ENCODE data around the gene WNK3. TPM values are rescaled to one million over a fixed set of nuclear protein-coding genes. Genes with fewer than 3 reads are reported as not detected.
A peak's percentile ranks its signal among the peaks of the same experiment; 100 is the strongest.
"Not testable (repeated sequence)": the region's sequence is repeated elsewhere in the genome, so short reads cannot be mapped to it uniquely, and the experiment has no call there.

Gene WNK3
- total RNA-seq, result 1 to 10 TPM in 3 of 5 donors, under 1 TPM in 1, not detected in 1; 0.58 to 4.0 (median 3.3) TPM
- polyA plus RNA-seq, result under 1 TPM; 0.18 to 0.62 (median 0.31) TPM
- long read RNA-seq, donor 1, result 0 reads
- long read RNA-seq, donor 2, result 0 reads
- long read RNA-seq, donor 3, result 0 reads
- long read RNA-seq, donor 4, result 0 reads
- long read RNA-seq, donor 5, result 0 reads
- long read RNA-seq, donor 6, result 0 reads
- long read RNA-seq, donor 7, result 0 reads
- long read RNA-seq, donor 8, result 0 reads
- long read RNA-seq, donor 9, result 0 reads
- long read RNA-seq, donor 10, result 0 reads

DNA sequence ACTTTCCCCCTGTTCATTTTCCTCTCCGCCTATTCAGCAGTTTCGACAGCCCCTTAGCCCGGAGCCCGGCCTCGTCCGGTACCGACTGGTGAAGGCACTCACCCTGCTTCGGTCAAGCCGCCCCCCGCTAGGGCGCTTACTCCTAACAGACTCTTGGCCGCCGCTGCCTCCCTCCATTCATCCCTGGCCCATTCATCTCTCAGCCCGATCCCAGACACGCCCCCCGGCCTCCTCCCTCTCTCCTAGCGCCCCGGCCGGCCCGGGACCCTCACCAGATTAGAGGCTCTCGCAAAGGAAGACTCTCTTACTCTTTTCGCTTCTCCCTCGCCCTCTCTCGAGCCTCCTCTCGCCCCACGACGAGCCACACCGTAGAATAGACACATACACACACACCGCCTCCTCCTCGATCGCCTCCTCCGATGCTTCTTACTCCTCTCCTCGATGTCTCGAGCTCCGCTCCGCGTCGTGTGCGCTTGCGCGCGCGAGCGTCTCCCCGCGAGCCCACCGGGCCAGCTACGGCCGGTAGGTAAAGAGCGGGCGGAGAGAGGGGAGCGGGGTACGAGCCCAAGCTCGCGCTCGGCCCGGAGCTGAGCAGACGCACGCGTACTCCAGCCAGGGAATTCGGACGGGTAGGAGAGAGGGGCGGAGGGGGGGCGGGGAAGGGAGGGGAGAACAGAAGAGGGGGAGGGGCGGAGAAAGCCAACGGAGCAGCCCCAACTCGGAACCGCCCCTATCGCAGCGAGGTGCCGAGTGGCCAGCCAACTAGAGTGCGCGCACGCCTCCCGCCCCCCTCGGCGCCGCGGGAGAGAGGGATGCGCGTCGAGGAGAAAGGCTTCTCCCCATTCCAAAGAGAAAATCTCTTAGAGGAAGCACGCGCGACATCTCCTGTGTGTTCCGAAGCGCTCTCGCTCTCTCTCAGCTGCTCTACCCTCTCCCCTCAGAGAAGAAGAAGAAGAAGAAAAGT is at the start of gene WNK3:
TSS of gene WNK3 (minus strand) at position 633 of the 964 bp plus-strand sequence.
- WGBS, 5 donors, result 2 to 47% (median 10%) methylated on average over 25 to 87 of the region's 88 CpGs
- TF ChIP-seq, protein P1, sequence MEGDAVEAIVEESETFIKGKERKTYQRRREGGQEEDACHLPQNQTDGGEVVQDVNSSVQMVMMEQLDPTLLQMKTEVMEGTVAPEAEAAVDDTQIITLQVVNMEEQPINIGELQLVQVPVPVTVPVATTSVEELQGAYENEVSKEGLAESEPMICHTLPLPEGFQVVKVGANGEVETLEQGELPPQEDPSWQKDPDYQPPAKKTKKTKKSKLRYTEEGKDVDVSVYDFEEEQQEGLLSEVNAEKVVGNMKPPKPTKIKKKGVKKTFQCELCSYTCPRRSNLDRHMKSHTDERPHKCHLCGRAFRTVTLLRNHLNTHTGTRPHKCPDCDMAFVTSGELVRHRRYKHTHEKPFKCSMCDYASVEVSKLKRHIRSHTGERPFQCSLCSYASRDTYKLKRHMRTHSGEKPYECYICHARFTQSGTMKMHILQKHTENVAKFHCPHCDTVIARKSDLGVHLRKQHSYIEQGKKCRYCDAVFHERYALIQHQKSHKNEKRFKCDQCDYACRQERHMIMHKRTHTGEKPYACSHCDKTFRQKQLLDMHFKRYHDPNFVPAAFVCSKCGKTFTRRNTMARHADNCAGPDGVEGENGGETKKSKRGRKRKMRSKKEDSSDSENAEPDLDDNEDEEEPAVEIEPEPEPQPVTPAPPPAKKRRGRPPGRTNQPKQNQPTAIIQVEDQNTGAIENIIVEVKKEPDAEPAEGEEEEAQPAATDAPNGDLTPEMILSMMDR (IDR thresholded peaks at IDR 0.05), result no peak
- peak in 1 of 3 donors; percentile 32 for TF ChIP-seq POLR2AphosphoS5 (IDR thresholded peaks at IDR 0.05)
- peak within 1 kb of the TSS; percentile 43 to 54 (median 52) for H3K4me3 ChIP-seq

DNA sequence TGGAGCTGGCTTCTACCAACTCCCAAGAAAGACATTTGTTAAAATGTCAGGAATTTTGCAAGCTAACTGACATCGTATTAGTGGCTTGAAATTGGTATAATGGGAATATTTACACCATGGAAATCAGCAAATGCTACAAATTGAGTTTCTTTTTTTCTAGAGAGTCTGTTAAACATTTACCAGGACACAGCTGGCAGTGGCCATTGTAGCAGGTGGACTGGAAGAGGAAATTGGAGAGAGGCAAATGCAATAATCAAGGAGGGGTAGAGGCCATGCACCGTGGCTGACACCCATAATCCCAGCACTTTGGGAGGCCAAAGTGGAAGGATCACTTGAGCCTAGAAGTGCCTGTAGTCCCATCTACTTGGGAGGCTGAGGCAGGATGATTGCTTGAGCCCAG is 49.4 kb upstream of the WNK3 start:
- no peak for DNase-seq
- H3K27ac ChIP-seq, result no peak overlapping the region
- H3K4me3 ChIP-seq, result no peak overlapping the region
- 36 to 49% (median 42%) methylated on average over 2 of the region's 2 CpGs for WGBS, 5 donors
- no peaks in the 10 kb centered on the region for H3K36me3 ChIP-seq
- no peaks in the 10 kb centered on the region for H3K27me3 ChIP-seq
- no peaks in the 10 kb centered on the region for H3K4me1 ChIP-seq
- TF ChIP-seq POLR2A (IDR thresholded peaks at IDR 0.05) (no peak), EP300 (IDR thresholded peaks at IDR 0.05) (no peak), POLR2AphosphoS5 (IDR thresholded peaks at IDR 0.05) (no peak)
- TF ChIP-seq, protein P1 (IDR thresholded peaks at IDR 0.05), result no peak
- H3K9me3 ChIP-seq, result no peaks in the 10 kb centered on the region
- intact Hi-C loops (cut with DNase I; ENCODE audit: low total_unique reads), result no loop called here

More for the DNA sequence above, at the start of gene WNK3:
- intact Hi-C loops (cut with DNase I; ENCODE audit: low total_unique reads), result no loop called here
- DNase-seq, result peak; percentile 63 to 94
- H3K27me3 ChIP-seq, result peaks cover 0 to 33% (median 26%) of the 10 kb centered on the region in 3 donors
- no peaks in the 10 kb centered on the region for H3K36me3 ChIP-seq
- peak within 1 kb of the TSS; percentile 26 to 82 (median 65) for H3K27ac ChIP-seq
- H3K9me3 ChIP-seq, result peaks cover 0 to 15% (median 3%) of the 10 kb centered on the region in 4 donors
- peaks cover 0 to 12% (median 4%) of the 10 kb centered on the region in 4 donors for H3K4me1 ChIP-seq

DNA sequence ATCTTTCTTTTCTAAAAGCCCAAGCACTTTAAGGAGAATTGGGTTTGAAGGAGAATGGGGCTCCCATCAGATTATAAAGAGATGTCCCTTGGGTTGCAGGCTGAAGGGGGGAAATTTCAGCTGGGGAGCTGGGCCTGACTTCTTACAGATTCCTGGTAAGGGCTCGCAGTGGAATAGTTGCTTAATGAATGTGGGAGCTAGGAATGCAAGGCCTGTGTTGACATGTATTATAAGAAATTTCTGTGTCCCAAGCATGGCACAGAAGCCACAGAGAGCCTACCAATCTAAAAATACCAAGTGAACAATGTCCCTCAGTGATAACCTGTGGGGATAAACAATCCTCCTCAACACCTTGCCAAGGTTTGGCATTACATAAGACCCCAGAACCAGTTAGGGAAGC is 39.3 kb upstream of the WNK3 start:
- DNase-seq, result no peak
- Histone ChIP-seq H3K4me3 (no peak overlapping the region), H3K27me3 (no peaks in the 10 kb centered on the region), H3K9me3 (no peaks in the 10 kb centered on the region), H3K27ac (no peak overlapping the region), H3K36me3 (no peaks in the 10 kb centered on the region), H3K4me1 (no peaks in the 10 kb centered on the region)
- TF ChIP-seq POLR2A (IDR thresholded peaks at IDR 0.05), result no peak
- TF ChIP-seq EP300 (IDR thresholded peaks at IDR 0.05), result no peak
- TF ChIP-seq POLR2AphosphoS5 (IDR thresholded peaks at IDR 0.05), result no peak
- TF ChIP-seq, protein P1 (IDR thresholded peaks at IDR 0.05), result no peak
- intact Hi-C loops (cut with DNase I; ENCODE audit: low total_unique reads), result no loop called here
- 69 to 84% (median 81%) methylated on average over 1 of the region's 1 CpG for WGBS, 5 donors

DNA sequence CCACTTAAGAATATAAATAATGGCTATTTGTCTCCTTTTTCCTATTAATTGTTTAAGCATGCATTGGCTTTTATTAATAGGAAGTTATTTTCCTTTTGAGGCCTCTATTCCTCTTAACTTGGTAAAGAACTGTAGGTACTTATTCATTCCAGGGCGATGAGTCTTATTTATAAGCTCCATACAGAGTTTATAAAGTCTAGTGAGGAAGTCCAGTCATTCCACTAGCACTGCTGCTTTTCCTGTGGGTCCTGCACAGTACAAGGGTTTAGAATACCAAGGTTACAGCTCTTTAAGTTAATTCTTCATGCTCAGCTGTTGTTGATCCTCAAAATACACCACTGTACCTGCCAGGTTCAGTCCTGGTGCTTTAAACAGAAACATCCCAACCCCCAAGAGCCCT is 28.5 kb upstream of the WNK3 start:
- no peak for TF ChIP-seq EP300 (IDR thresholded peaks at IDR 0.05)
- TF ChIP-seq POLR2AphosphoS5 (IDR thresholded peaks at IDR 0.05), result no peak
- TF ChIP-seq, protein P1 (IDR thresholded peaks at IDR 0.05), result no peak
- no peak for TF ChIP-seq POLR2A (IDR thresholded peaks at IDR 0.05)
- no peaks in the 10 kb centered on the region for H3K36me3 ChIP-seq
- DNase-seq, result no peak
- H3K9me3 ChIP-seq, result no peaks in the 10 kb centered on the region
- WGBS, 5 donors, result 55 to 83% (median 64%) methylated on average over 1 of the region's 1 CpG
- no peaks in the 10 kb centered on the region for H3K4me1 ChIP-seq
- no peak overlapping the region for H3K4me3 ChIP-seq
- intact Hi-C loops (cut with DNase I; ENCODE audit: low total_unique reads), result no loop called here
- no peaks in the 10 kb centered on the region for H3K27me3 ChIP-seq
- no peak overlapping the region for H3K27ac ChIP-seq

DNA sequence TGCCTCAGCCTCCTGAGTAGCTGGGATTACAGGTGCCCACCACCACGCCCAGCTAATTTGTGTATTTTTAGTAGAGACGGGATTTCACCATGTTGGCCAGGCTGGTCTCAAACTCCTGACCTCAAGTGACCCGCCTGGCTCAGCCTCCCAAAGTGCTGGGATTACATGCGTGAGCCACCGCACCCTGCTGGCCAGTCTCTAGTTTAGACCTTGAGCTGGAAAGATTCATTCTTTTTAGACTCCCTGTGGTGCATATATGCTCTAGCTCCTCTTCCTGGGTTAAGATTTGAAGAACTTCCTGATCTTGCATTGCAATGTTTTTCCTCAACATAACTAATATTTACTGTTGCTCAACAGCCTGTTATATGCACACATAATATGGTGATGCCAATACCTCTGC is 26.8 kb upstream of the WNK3 start:
- DNase-seq; intact Hi-C loops (cut with DNase I; ENCODE audit: low total_unique reads); H3K27ac ChIP-seq; H3K36me3 ChIP-seq; H3K4me1 ChIP-seq; H3K27me3 ChIP-seq; H3K4me3 ChIP-seq; H3K9me3 ChIP-seq: not testable (repeated sequence)
- 81 to 95% (median 87%) methylated on average over 4 to 5 of the region's 5 CpGs for WGBS, 5 donors
